ENCODE results near the gene ZNF140.

The ZNF140 gene

GRCh38 chr12:133046698-133047097 is 34.0 kb upstream of the ZNF140 start:
- no peak for TF ChIP-seq ZBTB7A (IDR thresholded peaks at IDR 0.05; ENCODE audit: low read depth)
- no peak for TF ChIP-seq FOXM1 (IDR thresholded peaks at IDR 0.05; ENCODE audit: borderline replicate concordance, low read depth)
- no peak for TF ChIP-seq NFIC (IDR thresholded peaks at IDR 0.05)
- TF ChIP-seq RAD21 (IDR thresholded peaks at IDR 0.05; ENCODE audit: low read depth) = no peak
- TF ChIP-seq CREB1 (IDR thresholded peaks at IDR 0.05; ENCODE audit: low read depth) = no peak
- TF ChIP-seq USF1 (IDR thresholded peaks at IDR 0.05) = no peak
- no peak for TF ChIP-seq EP300 (IDR thresholded peaks at IDR 0.05; ENCODE audit: borderline replicate concordance)

- TF ChIP-seq TEAD4 (IDR thresholded peaks at IDR 0.05) (no peak), MAX (IDR thresholded peaks at IDR 0.05) (no peak), CEBPB (IDR thresholded peaks at IDR 0.05) (no peak), TCF12 (IDR thresholded peaks at IDR 0.05; ENCODE audit: low read depth) (no peak), EP300 (IDR thresholded peaks at IDR 0.05; ENCODE audit: borderline replicate concordance) (no peak), NFIC (IDR thresholded peaks at IDR 0.05) (no peak), FOXM1 (IDR thresholded peaks at IDR 0.05; ENCODE audit: borderline replicate concordance, low read depth) (no peak), RAD21 (IDR thresholded peaks at IDR 0.05; ENCODE audit: low read depth) (no peak), REST (IDR thresholded peaks at IDR 0.05; ENCODE audit: low read depth) (no peak)
Observed at GRCh38 chr12:133057446-133057845, 23.3 kb upstream of the ZNF140 start.

GRCh38 chr12:133058203-133059113 is 22.3 kb upstream of the ZNF140 start:
- TF ChIP-seq TCF12 (IDR thresholded peaks at IDR 0.05; ENCODE audit: low read depth) (peak; percentile 38; the same call in 1 of the 2 replicates), FOXM1 (IDR thresholded peaks at IDR 0.05; ENCODE audit: borderline replicate concordance, low read depth) (no peak), ZBTB7A (IDR thresholded peaks at IDR 0.05; ENCODE audit: low read depth) (no peak), CEBPB (IDR thresholded peaks at IDR 0.05) (no peak), EP300 (IDR thresholded peaks at IDR 0.05; ENCODE audit: borderline replicate concordance) (no peak)

- TF ChIP-seq FOXM1 (IDR thresholded peaks at IDR 0.05; ENCODE audit: borderline replicate concordance, low read depth) = no peak
- no peak for TF ChIP-seq YY1 (IDR thresholded peaks at IDR 0.05; ENCODE audit: low read depth)
- no peak for TF ChIP-seq EGR1 (IDR thresholded peaks at IDR 0.05)
- no peak for TF ChIP-seq TAF1 (IDR thresholded peaks at IDR 0.05; ENCODE audit: low read depth)
- TF ChIP-seq CEBPB (IDR thresholded peaks at IDR 0.05) = no peak
- TF ChIP-seq CREB1 (IDR thresholded peaks at IDR 0.05; ENCODE audit: low read depth) = no peak
- no peak for TF ChIP-seq TCF12 (IDR thresholded peaks at IDR 0.05; ENCODE audit: low read depth)
Observed at GRCh38 chr12:133061954-133062353, 18.8 kb upstream of the ZNF140 start.

- TF ChIP-seq CREB1 (IDR thresholded peaks at IDR 0.05; ENCODE audit: low read depth) = no peak
- TF ChIP-seq RAD21 (IDR thresholded peaks at IDR 0.05; ENCODE audit: low read depth) = no peak
- no peak for TF ChIP-seq CEBPB (IDR thresholded peaks at IDR 0.05)
- TF ChIP-seq TAF1 (IDR thresholded peaks at IDR 0.05; ENCODE audit: low read depth) = no peak
- TF ChIP-seq MAX (IDR thresholded peaks at IDR 0.05) = no peak
- no peak for TF ChIP-seq EGR1 (IDR thresholded peaks at IDR 0.05)
- no peak for TF ChIP-seq YY1 (IDR thresholded peaks at IDR 0.05; ENCODE audit: low read depth)
- no peak for TF ChIP-seq USF1 (IDR thresholded peaks at IDR 0.05)
Observed at GRCh38 chr12:133063556-133063955, 17.2 kb upstream of the ZNF140 start.

- TF ChIP-seq ZBTB7A (IDR thresholded peaks at IDR 0.05; ENCODE audit: low read depth) = no peak
- TF ChIP-seq TCF12 (IDR thresholded peaks at IDR 0.05; ENCODE audit: low read depth) = no peak
- TF ChIP-seq REST (IDR thresholded peaks at IDR 0.05; ENCODE audit: low read depth) = no peak
- TF ChIP-seq MAX (IDR thresholded peaks at IDR 0.05) = no peak
- TF ChIP-seq EP300 (IDR thresholded peaks at IDR 0.05; ENCODE audit: borderline replicate concordance) = no peak
- TF ChIP-seq YY1 (IDR thresholded peaks at IDR 0.05; ENCODE audit: low read depth) = no peak
- TF ChIP-seq CEBPB (IDR thresholded peaks at IDR 0.05) = no peak
- no peak for TF ChIP-seq TEAD4 (IDR thresholded peaks at IDR 0.05)
- no peak for TF ChIP-seq TAF1 (IDR thresholded peaks at IDR 0.05; ENCODE audit: low read depth)
- no peak for TF ChIP-seq NFIC (IDR thresholded peaks at IDR 0.05)
Observed at GRCh38 chr12:133073836-133074235, 6.9 kb upstream of the ZNF140 start.
